NCI-H446 (cell line): ENCODE measurements around the gene PCK2.
"Not testable (repeated sequence)": the region's sequence is repeated elsewhere in the genome, so short reads cannot be mapped to it uniquely, and the experiment has no call there.

Source experiments
- DNase-seq, 2 experiments: peaks; one replicate each; lab custom pipeline; 2025; lab: John Stamatoyannopoulos, UW

The PCK2 gene

DNA sequence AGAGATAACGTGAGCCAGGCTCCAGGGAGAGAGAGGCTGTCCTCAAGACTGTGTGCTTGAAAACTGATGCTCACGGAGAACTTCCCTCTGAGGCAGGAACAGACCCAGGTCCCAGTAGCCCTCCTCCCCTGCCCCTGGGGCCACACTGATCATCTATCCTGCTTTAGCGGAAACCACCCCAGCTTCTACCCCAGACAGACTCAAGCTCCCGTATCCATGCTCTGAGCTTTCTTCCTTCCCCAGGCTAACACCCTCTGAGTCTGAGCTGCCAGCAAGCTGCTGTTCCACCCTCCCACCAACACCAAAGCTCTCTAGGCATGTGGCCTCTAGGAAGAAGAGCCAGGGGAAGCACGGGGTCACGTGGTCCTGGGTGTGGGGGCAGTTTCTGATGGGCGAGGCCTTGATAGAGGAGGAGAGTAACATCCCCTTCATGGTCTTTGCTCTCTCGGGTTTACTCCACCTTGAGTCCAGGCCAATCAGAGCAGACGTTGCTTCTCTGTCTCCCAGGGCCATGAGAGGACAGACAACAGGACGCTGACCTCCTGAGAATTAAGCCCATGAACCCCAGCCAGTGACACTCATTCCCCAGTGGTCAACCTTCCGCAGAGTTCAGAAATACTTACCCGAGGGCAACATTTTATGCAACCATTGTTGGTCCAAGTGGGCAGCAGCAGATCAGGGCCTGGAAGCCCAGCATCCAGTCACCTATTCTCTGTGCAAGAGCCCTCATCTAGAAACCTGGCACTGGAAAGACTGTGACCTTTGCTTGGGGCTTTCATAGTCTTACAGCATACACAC, 1.4 kb downstream of the PCK2 start:
- peak; percentile 51 to 63 for DNase-seq

DNA sequence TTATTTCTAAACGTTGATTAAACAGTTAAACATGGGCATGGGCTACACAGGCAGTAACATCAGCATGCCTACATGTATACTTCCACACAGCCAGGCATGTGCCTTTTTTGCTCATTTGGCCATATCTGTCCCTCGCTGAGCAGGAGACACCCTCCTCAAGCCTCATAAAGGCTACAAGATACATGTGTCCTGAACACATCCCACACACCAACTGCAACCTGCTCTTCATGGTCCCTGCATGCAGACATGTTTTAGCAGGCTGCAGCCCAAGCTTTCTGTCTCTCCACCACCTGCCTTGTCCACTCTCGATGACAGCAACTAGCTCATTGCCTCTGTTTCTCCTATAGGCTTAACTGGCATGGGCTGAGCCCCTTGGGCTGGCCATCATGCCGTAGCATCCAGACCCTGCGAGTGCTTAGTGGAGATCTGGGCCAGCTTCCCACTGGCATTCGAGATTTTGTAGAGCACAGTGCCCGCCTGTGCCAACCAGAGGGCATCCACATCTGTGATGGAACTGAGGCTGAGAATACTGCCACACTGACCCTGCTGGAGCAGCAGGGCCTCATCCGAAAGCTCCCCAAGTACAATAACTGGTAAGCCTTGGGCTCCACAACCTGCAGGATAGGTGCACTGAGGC, 2.6 kb downstream of the PCK2 start:
- no peak for DNase-seq

DNA sequence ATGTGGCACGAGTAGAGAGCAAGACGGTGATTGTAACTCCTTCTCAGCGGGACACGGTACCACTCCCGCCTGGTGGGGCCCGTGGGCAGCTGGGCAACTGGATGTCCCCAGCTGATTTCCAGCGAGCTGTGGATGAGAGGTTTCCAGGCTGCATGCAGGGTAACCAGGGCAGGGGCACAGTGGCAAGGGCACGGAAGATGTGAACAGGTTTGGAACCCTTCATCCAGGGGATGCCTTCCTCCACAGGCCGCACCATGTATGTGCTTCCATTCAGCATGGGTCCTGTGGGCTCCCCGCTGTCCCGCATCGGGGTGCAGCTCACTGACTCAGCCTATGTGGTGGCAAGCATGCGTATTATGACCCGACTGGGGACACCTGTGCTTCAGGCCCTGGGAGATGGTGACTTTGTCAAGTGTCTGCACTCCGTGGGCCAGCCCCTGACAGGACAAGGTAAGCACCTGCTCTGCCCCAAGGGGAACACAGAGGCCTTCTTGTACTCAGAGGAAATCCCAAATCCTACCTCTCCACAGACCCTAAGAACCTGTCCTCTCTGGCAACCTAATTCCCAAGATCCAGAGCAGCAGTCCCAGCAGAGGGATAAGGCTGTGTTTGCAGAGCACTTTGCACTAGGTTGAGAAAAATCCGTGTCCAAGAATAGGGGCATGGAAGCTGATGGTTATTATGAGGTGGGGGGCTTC, 4.3 kb downstream of the PCK2 start:
- DNase-seq: no peak

DNA sequence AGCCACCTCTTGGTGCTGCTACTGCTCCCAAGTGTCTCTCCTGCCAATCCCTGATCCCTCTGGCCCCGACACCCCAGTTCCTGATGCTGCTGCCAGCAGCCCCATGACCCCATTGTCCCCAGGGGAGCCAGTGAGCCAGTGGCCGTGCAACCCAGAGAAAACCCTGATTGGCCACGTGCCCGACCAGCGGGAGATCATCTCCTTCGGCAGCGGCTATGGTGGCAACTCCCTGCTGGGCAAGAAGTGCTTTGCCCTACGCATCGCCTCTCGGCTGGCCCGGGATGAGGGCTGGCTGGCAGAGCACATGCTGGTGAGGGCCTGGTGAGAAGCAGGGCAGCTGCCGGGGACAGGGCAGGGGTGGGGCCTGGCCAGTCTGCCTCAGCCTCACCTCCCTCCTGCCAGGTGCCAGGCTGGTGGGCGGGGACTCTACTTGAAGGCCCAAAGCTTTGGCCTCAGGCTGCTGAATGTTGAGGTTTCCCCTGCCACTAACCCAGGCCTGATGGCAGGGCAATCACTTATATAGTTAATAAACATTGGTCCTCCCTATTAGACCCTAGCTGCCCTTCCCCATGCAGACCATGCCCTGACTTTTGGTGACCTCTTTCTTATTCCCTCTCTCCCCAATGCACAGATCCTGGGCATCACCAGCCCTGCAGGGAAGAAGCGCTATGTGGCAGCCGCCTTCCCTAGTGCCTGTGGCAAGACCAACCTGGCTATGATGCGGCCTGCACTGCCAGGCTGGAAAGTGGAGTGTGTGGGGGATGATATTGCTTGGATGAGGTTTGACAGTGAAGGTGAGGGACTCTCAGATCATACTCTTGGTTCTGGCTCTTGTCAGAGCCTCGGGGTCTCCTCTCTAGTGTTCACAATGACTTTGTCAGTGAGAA, 5.1 kb downstream of the PCK2 start:
- DNase-seq: peak in 1 of 2 experiments; percentile 25

DNA sequence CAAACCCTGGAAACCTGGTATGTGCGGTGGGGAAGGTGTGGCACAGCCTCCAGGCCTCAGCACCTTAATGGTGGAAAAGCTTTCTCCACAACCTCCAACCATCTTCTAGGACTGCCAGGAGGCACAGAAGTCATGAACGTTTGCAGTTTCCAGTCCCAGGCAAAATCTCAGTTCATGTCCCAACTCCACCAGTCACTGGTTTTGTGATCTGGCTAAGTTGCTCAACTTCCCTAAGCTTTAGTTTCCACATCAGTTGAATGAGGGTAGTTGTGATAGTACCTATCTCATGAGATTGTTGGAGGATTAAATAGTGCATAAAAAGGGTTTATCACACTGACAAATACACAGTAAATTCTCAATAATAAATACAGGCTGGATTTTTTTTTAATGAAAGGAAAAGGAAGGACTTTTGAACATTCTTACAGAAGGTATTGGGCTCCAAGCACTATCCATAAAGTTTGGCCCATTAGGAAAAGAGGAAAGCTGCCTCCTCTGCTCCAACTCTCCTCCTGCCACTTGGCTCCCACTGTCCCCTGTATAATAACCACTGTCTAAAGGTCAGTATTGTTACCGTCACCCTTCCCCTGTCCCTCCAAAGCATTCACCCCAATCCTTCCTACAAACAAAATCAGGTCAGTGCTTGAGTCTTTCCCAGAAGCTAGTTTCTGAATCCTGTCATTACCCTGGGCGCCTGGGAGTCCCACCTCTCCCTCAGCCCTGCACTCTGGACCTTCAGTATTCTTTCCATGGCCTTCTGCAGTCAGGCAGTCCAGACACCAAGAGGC, 6.3 kb downstream of the PCK2 start:
- no peak for DNase-seq

DNA sequence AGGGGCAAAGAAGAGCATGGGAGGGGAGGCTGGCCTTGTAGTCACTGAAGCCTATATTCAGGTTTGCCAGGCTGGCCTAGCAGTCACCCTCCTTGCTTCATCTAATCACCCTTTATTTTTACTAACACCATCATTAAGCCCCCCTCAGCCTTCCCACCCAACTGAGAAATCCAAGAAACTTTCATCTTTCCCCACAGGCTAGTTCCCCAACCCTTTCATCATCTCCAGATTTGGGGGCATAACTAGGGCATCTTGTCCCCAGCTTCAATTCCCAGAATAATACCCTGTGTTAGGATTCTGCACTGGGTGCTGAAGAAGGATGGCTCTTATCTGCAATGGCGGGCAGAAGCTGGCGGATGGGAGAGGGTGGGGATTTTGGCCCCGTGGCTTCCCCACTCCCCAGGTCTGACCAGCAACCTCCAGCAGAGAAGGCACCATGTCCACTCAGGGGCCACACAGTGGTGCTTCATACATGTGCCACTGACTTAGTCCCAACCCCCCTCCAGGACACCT, 6.9 kb downstream of the PCK2 start:
- no peak for DNase-seq

DNA sequence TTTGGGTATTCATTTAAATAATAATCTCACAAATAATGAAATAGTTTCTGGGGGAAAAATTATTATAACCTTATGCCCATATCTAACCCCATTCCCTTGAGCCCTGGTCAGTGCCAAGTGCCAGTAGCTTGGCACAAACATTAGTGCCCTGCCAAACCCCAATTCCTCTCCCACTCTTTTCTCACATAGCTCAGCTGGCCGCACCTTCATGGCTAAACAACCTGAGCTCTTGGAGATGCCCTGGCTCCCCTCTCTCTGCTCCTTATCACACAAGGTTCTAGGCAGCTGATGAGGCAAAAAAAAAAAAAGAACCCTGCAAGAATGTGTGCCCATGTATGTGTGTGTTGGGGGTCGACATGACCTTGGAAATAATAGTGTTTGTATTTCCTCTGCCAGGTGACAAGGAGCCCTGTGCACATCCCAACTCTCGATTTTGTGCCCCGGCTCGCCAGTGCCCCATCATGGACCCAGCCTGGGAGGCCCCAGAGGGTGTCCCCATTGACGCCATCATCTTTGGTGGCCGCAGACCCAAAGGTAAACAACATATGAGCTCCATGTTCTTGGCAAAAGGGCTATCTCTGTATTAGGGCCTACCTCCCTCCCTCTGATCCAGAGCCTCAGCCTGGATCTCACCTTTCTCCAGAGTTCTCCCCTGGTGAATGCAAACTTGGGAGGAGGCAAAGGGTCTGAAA, 8.4 kb downstream of the PCK2 start:
- DNase-seq: no peak

DNA sequence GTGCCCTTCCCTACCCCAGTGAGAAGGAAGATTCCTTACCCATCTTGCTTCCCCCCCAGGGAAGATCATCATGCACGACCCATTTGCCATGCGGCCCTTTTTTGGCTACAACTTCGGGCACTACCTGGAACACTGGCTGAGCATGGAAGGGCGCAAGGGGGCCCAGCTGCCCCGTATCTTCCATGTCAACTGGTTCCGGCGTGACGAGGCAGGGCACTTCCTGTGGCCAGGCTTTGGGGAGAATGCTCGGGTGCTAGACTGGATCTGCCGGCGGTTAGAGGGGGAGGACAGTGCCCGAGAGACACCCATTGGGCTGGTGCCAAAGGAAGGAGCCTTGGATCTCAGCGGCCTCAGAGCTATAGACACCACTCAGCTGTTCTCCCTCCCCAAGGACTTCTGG, 9.3 kb downstream of the PCK2 start:
- DNase-seq: no peak

DNA sequence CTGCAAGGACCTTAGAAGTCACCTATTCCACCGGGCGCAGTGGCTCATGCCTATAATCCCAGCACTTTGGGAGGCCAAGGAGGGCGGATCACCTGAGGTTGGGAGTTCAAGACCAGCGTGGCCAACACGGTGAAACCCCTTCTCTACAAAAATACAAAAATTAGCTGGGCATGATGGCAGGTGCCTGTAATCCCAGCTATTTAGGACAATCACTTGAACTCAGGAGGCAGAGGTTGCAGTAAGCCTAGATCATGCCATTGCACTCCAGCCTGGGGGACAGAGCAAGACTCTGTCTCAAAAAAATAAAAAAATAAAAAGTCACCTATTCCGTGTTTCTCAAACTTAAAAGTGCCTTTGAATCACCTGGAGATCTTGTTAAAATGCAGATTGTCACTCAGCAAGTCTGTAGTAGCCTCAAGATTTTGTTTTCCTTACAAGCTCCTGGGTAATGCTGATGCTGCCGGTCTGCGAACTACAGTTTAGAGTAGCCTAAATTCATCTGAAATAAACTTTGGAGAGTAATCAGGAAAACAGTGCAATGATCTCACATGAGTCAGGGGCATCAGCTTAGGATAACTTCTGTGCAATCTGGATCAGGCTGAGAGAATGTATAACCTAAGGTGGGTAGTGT, 11.6 kb downstream of the PCK2 start:
- not testable (repeated sequence) for DNase-seq

DNA sequence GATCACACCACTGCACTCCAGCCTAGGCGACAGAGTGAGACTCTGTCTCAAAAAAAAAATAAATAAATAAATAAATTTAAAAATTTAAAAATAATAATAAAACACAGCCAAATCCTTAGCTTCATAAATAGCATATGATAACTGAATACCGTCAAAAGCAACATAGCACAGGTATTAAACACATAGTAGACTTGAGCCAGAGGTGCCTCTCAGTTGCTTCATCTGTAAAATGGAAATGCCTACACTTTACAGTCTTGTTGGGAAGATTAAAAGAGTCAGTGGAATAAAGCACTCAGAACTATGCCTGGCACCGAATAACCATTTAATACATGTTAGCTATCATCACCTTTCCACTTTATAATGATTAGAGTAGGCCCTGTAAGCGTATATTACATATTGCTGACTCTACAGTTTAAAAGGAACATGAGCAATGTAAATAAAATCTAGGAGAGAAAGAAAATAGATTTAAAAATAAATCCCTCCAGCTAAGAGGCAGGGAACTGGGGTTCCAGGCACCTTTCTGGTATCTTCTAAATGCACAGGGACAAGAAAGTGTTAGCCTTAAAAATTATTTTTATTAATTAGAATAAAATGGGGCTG, 12.7 kb downstream of the PCK2 start:
- DNase-seq: no peak

DNA sequence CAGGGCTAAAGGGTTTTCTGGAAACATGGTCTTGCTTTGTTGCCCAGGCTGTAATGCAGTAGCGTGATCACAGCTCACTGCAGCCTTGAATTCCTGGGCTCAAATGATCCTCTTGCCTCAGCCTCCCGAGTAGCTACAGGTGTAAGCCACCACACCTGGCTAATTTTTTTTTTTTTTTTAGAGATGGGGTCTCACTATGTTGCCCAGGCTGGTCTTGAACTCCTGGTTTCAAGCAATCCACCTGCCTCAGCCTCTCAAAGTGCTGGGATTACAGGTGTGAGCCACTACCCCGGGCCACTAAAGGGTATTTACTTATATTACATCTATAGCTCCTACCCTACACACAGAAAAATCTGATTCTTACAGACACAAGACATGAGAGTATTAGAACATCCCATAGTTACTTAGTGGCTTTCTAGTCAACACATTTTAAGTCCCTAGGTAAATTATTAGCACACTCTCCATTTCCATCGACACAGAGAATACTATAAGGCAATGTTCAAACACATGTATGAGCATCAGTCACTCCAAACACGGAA, 14.3 kb downstream of the PCK2 start:
- no peak for DNase-seq

DNA sequence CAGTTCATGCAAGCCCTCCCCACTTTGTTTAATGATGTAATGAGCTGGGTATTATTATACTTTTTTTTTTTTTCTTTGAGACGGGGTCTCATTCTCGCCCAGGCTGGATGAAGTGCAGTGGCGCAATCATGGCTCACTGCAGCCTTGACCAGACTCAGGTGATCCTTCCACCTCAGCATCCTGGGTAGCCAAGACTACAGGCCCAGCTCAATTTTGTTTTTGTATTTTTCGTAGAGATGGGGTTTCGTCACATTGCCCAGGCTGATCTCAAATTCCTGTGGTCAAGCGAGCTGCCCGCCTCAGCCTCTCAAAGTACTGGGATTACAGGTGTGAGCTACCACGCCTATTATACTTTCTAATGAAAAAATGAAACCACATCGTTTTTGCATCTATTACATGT, 15.9 kb downstream of the PCK2 start:
- DNase-seq: no peak

DNA sequence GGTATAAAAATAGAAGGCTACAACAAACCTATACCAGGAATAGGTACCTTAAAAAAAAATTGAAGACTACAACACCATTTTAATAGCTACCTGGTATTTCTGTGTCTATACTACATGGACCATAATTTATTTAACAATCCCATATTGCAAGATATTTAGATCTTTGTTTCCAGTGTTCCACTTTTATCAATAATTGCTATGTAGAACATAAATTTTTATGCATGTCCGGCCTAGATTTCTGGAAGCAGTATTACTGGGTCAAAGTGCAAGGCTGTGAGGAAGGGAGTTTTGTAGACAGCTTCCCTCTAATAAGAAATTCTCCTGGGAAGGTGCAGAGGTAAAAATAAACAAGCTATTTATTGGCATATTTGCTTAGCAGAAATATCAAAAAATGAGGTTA, 16.4 kb downstream of the PCK2 start:
- DNase-seq: no peak

DNA sequence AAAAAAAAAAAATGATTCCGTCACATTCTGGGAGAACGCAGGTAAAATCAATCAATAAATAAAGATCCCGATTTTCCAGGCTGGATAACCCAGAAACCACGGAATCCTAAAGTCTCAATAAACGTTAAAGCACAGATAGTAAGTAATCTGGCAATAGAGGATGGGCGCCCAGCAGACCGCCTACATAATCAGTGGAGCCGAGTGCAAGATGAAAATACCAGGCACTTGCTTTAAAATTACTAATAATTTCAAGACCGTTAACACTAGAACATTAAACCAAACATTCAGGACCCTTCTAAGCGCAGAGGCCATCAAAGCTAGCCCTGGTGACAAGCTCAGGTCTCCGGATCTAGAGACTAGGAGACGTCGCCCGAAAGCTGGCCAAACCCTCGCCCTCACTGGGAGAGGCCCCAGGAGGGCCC, 19.3 kb downstream of the PCK2 start:
- no peak for DNase-seq

DNA sequence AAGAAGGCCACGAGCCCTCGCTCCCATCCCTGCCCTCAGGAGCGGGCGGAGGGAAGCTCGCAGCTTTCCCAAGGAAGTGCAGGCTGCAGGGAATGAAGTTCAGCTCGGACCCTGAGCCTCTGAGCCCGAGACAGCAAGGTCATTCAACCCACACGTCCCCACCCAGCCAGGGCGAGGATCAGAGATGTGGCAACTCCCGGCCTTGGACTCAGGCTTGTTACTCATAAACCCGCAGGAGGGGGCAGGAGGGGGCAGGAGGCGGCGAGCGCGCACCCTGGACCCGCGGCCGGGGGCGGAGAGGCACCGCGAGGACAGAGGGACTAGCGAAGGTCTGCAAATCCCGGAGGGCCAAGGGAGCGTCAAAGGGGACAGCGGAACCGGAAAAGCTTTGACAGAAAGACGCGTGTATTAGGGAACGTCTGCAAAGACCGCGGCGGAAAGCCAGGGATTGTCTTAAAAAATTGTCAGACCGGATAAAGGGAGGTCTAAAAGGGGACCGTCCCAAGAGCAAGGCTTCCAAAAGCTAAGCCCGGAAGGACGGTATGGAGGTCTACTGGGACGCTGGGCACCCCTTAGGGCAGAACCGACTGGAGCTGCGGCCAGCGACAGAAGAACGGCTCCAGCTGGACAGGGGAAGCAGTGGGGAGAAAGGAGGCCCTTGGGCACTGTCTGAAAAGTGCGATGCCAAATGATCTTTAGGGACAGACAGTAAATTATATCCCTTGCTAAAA, 19.9 kb downstream of the PCK2 start:
- peak; percentile 94 to 95 for DNase-seq

DNA sequence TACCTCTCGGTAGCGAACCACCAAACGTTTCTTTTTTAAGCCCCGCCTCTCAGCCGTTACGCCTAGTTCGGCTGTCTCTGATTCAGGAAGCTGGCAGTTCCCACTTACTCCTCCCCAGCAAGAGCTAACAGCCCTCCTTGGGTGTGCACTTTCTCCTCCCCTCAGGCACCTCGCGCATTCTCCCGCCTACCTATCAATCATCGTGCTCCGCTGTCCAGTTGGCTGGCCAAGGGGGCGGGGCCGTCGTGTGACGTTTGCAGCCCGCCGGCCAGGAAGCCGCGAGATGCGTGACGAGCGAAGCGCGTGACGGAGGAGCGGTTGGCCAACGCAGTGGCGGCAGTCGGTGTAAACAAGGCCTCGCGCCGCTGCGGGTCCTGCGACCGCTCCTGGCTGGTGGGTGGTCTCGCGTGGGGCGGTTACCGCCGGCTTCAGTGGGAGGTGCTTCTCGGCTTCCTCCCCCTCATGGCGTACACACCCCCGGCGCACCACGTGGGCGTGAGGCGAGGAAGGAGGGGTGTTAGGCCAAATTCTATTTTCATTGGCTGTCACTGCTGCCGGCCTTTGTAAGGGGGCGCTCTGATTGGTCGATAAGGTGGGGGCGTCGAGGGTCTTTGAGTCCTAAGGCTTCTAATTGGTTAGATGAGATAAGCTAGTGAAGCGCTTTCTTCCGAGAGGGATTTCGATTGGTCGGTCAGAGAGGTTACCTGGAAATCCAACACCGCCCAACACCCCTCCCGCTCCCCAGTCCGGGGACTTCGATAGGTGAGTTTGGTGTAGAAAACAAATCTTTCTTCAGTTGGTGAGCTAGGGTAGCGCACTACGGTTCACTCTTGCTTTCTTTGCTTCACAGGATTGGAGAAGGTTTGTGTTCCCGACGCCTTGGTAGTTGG, 20.7 kb downstream of the PCK2 start, which contains the start of the genes DCAF11 and NRL:
Gene DCAF11, plus strand, starts transcription at position 246 of the 890 bp plus-strand sequence. CDS start 818 bp downstream, outside the sequence.
Gene NRL, minus strand, starts transcription at position 418 of the 890 bp plus-strand sequence. CDS start 32,101 bp downstream, outside the sequence.
- DNase-seq: peak; percentile 99
